Measurements from ENCODE around the gene CARD6.
"Not testable (repeated sequence)": the region's sequence is repeated elsewhere in the genome, so short reads cannot be mapped to it uniquely, and the experiment has no call there.

CARD6 gene

GRCh38 chr5:40813698-40814281, 27.4 kb upstream of the CARD6 start:
- no peak for DNase-seq
- H4K8ac ChIP-seq (ENCODE audit: low read depth, low read length) = no peak overlapping the region
- H4K12ac ChIP-seq (ENCODE audit: low read depth, low read length) = no peak overlapping the region
- no peaks in the 10 kb centered on the region for H3K4me1 ChIP-seq (ENCODE audit: control insufficient read depth in 1 of 2, insufficient read depth in 2 of 2, low read length in 2 of 2)
- H3K79me2 ChIP-seq (ENCODE audit: control insufficient read depth, insufficient read depth, low read length, poor library complexity) = no peaks in the 10 kb centered on the region
- no peak overlapping the region for H2BK12ac ChIP-seq (ENCODE audit: low read length)
- peak overlapping the region; percentile 40 for H3K9ac ChIP-seq (ENCODE audit: low read length)
- no peak overlapping the region for H3K4ac ChIP-seq (ENCODE audit: low read depth, low read length)
- H3K27ac ChIP-seq (ENCODE audit: low read depth, low read length) = no peak overlapping the region
- no peak overlapping the region for H3K14ac ChIP-seq (ENCODE audit: low read length)
- no peak overlapping the region for H3K18ac ChIP-seq (ENCODE audit: low read length)
- no peak overlapping the region for H3K23ac ChIP-seq (ENCODE audit: low read length)
- no peaks in the 10 kb centered on the region for H3K36me3 ChIP-seq (ENCODE audit: control insufficient read depth in 1 of 2, insufficient read depth in 2 of 2, low read length in 2 of 2)
- no peaks in the 10 kb centered on the region for H3K79me1 ChIP-seq (ENCODE audit: low read length)
- no CpG with 5 or more reads among the region's 2 CpGs for WGBS (ENCODE audit: extremely low coverage, insufficient coverage, insufficient read length)
- H2BK5ac ChIP-seq (ENCODE audit: low read depth, low read length, poor library complexity) = no peak overlapping the region
- no peak overlapping the region for H4K91ac ChIP-seq (ENCODE audit: low read depth, low read length)
- no peak overlapping the region for H3K4me3 ChIP-seq (ENCODE audit: low read depth, low read length)
- H2AFZ ChIP-seq (ENCODE audit: insufficient read depth, low read length, poor library complexity) = no peak overlapping the region
- H3K4me2 ChIP-seq (ENCODE audit: low read length) = no peak overlapping the region
- H3K9me3 ChIP-seq (ENCODE audit: insufficient read depth, low read depth, low read length) = no peaks in the 10 kb centered on the region
- no peak overlapping the region for H2AK5ac ChIP-seq (ENCODE audit: low read length)
- no peak overlapping the region for H2BK120ac ChIP-seq (ENCODE audit: insufficient read depth, low read length, poor library complexity)
- H3K27me3 ChIP-seq (ENCODE audit: insufficient read depth, low read length) = no peaks in the 10 kb centered on the region

GRCh38 chr5:40823459-40823858, 17.7 kb upstream of the CARD6 start:
- Histone ChIP-seq H3K4me3 (ENCODE audit: low read depth, low read length) (no peak overlapping the region), H3K18ac (ENCODE audit: low read length) (no peak overlapping the region), H3K79me2 (ENCODE audit: control insufficient read depth, insufficient read depth, low read length, poor library complexity) (no peaks in the 10 kb centered on the region), H4K12ac (ENCODE audit: low read depth, low read length) (no peak overlapping the region), H3K79me1 (ENCODE audit: low read length) (no peaks in the 10 kb centered on the region), H3K23ac (ENCODE audit: low read length) (no peak overlapping the region), H2BK120ac (ENCODE audit: insufficient read depth, low read length, poor library complexity) (no peak overlapping the region), H3K4me2 (ENCODE audit: low read length) (no peak overlapping the region), H2BK5ac (ENCODE audit: low read depth, low read length, poor library complexity) (no peak overlapping the region), H2AFZ (ENCODE audit: insufficient read depth, low read length, poor library complexity) (no peak overlapping the region), H3K9me3 (ENCODE audit: insufficient read depth, low read depth, low read length) (no peaks in the 10 kb centered on the region), H3K14ac (ENCODE audit: low read length) (no peak overlapping the region), H3K36me3 (ENCODE audit: control insufficient read depth in 1 of 2, insufficient read depth in 2 of 2, low read length in 2 of 2) (peaks cover 10 to 20% of the 10 kb centered on the region in 2 experiments), H4K91ac (ENCODE audit: low read depth, low read length) (no peak overlapping the region), H3K27me3 (ENCODE audit: insufficient read depth, low read length) (no peaks in the 10 kb centered on the region), H3K27ac (ENCODE audit: low read depth, low read length) (no peak overlapping the region), H3K4me1 (ENCODE audit: control insufficient read depth in 1 of 2, insufficient read depth in 2 of 2, low read length in 2 of 2) (no peaks in the 10 kb centered on the region), H2BK12ac (ENCODE audit: low read length) (no peak overlapping the region), H3K4ac (ENCODE audit: low read depth, low read length) (no peak overlapping the region), H3K9ac (ENCODE audit: low read length) (no peak overlapping the region), H4K8ac (ENCODE audit: low read depth, low read length) (no peak overlapping the region), H2AK5ac (ENCODE audit: low read length) (no peak overlapping the region)
- DNase-seq = no peak
- WGBS (ENCODE audit: extremely low coverage, insufficient coverage, insufficient read length) = no CpG with 5 or more reads among the region's 1 CpG

- DNase-seq = peak in 1 of 2 donors; percentile 27
- not testable (repeated sequence) for H3K27ac ChIP-seq (ENCODE audit: low read depth, low read length)
These were observed 15.6 kb upstream of the CARD6 start for GRCh38 chr5:40825461-40826043.

GRCh38 chr5:40826489-40827187, 14.5 kb upstream of the CARD6 start:
- no peak overlapping the region for H3K9ac ChIP-seq (ENCODE audit: low read length)
- H3K9me3 ChIP-seq (ENCODE audit: insufficient read depth, low read depth, low read length) = no peaks in the 10 kb centered on the region
- H2BK12ac ChIP-seq (ENCODE audit: low read length) = no peak overlapping the region
- DNase-seq = no peak
- no peak overlapping the region for H3K4me2 ChIP-seq (ENCODE audit: low read length)
- no peak overlapping the region for H3K14ac ChIP-seq (ENCODE audit: low read length)
- H4K8ac ChIP-seq (ENCODE audit: low read depth, low read length) = no peak overlapping the region
- no peaks in the 10 kb centered on the region for H3K27me3 ChIP-seq (ENCODE audit: insufficient read depth, low read length)
- H4K91ac ChIP-seq (ENCODE audit: low read depth, low read length) = no peak overlapping the region
- H2AK5ac ChIP-seq (ENCODE audit: low read length) = no peak overlapping the region
- H4K12ac ChIP-seq (ENCODE audit: low read depth, low read length) = no peak overlapping the region
- H3K27ac ChIP-seq (ENCODE audit: low read depth, low read length) = no peak overlapping the region
- H3K4me1 ChIP-seq (ENCODE audit: control insufficient read depth in 1 of 2, insufficient read depth in 2 of 2, low read length in 2 of 2) = no peaks in the 10 kb centered on the region
- H3K23ac ChIP-seq (ENCODE audit: low read length) = no peak overlapping the region
- H2AFZ ChIP-seq (ENCODE audit: insufficient read depth, low read length, poor library complexity) = no peak overlapping the region
- H2BK5ac ChIP-seq (ENCODE audit: low read depth, low read length, poor library complexity) = no peak overlapping the region
- H3K18ac ChIP-seq (ENCODE audit: low read length) = no peak overlapping the region
- H3K4me3 ChIP-seq (ENCODE audit: low read depth, low read length) = no peak overlapping the region
- peaks cover 25 to 49% of the 10 kb centered on the region in 2 experiments for H3K36me3 ChIP-seq (ENCODE audit: control insufficient read depth in 1 of 2, insufficient read depth in 2 of 2, low read length in 2 of 2)
- H2BK120ac ChIP-seq (ENCODE audit: insufficient read depth, low read length, poor library complexity) = no peak overlapping the region
- H3K79me2 ChIP-seq (ENCODE audit: control insufficient read depth, insufficient read depth, low read length, poor library complexity) = no peaks in the 10 kb centered on the region
- no peak overlapping the region for H3K4ac ChIP-seq (ENCODE audit: low read depth, low read length)
- no peaks in the 10 kb centered on the region for H3K79me1 ChIP-seq (ENCODE audit: low read length)
- WGBS (ENCODE audit: extremely low coverage, insufficient coverage, insufficient read length) = no CpG with 5 or more reads among the region's 5 CpGs

More at GRCh38 chr5:40825461-40826043, 15.6 kb upstream of the CARD6 start:
- not testable (repeated sequence) for H2AFZ ChIP-seq (ENCODE audit: insufficient read depth, low read length, poor library complexity); H3K9me3 ChIP-seq (ENCODE audit: insufficient read depth, low read depth, low read length); H3K79me1 ChIP-seq (ENCODE audit: low read length); H2BK120ac ChIP-seq (ENCODE audit: insufficient read depth, low read length, poor library complexity); H4K91ac ChIP-seq (ENCODE audit: low read depth, low read length); H3K4ac ChIP-seq (ENCODE audit: low read depth, low read length); H2AK5ac ChIP-seq (ENCODE audit: low read length); H4K12ac ChIP-seq (ENCODE audit: low read depth, low read length); H2BK5ac ChIP-seq (ENCODE audit: low read depth, low read length, poor library complexity); H2BK12ac ChIP-seq (ENCODE audit: low read length); H3K79me2 ChIP-seq (ENCODE audit: control insufficient read depth, insufficient read depth, low read length, poor library complexity); H3K18ac ChIP-seq (ENCODE audit: low read length); H3K4me1 ChIP-seq (ENCODE audit: control insufficient read depth in 1 of 2, insufficient read depth in 2 of 2, low read length in 2 of 2); H3K4me3 ChIP-seq (ENCODE audit: low read depth, low read length); H3K4me2 ChIP-seq (ENCODE audit: low read length); H3K9ac ChIP-seq (ENCODE audit: low read length); H4K8ac ChIP-seq (ENCODE audit: low read depth, low read length); H3K27me3 ChIP-seq (ENCODE audit: insufficient read depth, low read length); H3K14ac ChIP-seq (ENCODE audit: low read length); H3K23ac ChIP-seq (ENCODE audit: low read length)
- WGBS (ENCODE audit: extremely low coverage, insufficient coverage, insufficient read length) = no CpG with 5 or more reads among the region's 11 CpGs
- peaks cover 19 to 38% of the 10 kb centered on the region in 2 experiments for H3K36me3 ChIP-seq (ENCODE audit: control insufficient read depth in 1 of 2, insufficient read depth in 2 of 2, low read length in 2 of 2)
